HG02973 (cell line): ENCODE measurements around the gene RGP1.

ENCODE experiments used
- ATAC-seq: cut with Tn5 transposase; IDR thresholded peaks from one replicate; pipeline ENCODE4 v1.9.1; 2021; ENCODE audit warnings: moderate library complexity; ENCODE audit not compliant: unreplicated experiment

Gene RGP1

GRCh38 chr9:35748858-35749514 is at the start of gene RGP1, which contains the start of gene GBA2:
Gene RGP1, plus strand, starts transcription at chr9:35749287. Its CDS starts 469 bp downstream, at chr9:35749756.
Gene GBA2, minus strand, starts transcription at chr9:35749228. Its CDS starts 524 bp downstream, at chr9:35748704.
- peak; percentile 59 for ATAC-seq

- ATAC-seq, result no peak
Observed at GRCh38 chr9:35700031-35700430, 49.1 kb upstream of the RGP1 start.

- no peak for ATAC-seq
Observed at GRCh38 chr9:35700942-35701341, 48.1 kb upstream of the RGP1 start.

- ATAC-seq, result no peak
Observed at GRCh38 chr9:35702696-35703095, 46.4 kb upstream of the RGP1 start.

GRCh38 chr9:35703906-35704672 is 45.0 kb upstream of the RGP1 start:
- ATAC-seq, result no peak

GRCh38 chr9:35705372-35705771 is 43.7 kb upstream of the RGP1 start:
- no peak for ATAC-seq

GRCh38 chr9:35705836-35706430 is 43.2 kb upstream of the RGP1 start:
- no peak for ATAC-seq

GRCh38 chr9:35706951-35707350 is 42.1 kb upstream of the RGP1 start:
- ATAC-seq, result no peak

GRCh38 chr9:35708146-35708545 is 40.9 kb upstream of the RGP1 start:
- no peak for ATAC-seq

- no peak for ATAC-seq
Observed at GRCh38 chr9:35710818-35711500, 38.1 kb upstream of the RGP1 start.

GRCh38 chr9:35711501-35712428 is 37.3 kb upstream of the RGP1 start:
- no peak for ATAC-seq

- ATAC-seq, result no peak
Observed at GRCh38 chr9:35712762-35713400, 36.2 kb upstream of the RGP1 start.

- ATAC-seq, result no peak
Observed at GRCh38 chr9:35713578-35713977, 35.5 kb upstream of the RGP1 start.

- ATAC-seq, result no peak
Observed at GRCh38 chr9:35714123-35714522, 35.0 kb upstream of the RGP1 start.

- ATAC-seq, result no peak
Observed at GRCh38 chr9:35714579-35715252, 34.4 kb upstream of the RGP1 start.

- no peak for ATAC-seq
Observed at GRCh38 chr9:35716230-35716629, 32.9 kb upstream of the RGP1 start.

- ATAC-seq, result no peak
Observed at GRCh38 chr9:35717132-35717870, 31.8 kb upstream of the RGP1 start.

GRCh38 chr9:35718721-35719511 is 30.2 kb upstream of the RGP1 start:
- no peak for ATAC-seq
